GM23248 (cell line): ENCODE data around the gene RPS15.

Source experiments
- EZH2 ChIP-seq: fragments of 200-600 bp; sonication (generic); IDR thresholded peaks from 2 replicates; pipeline ENCODE4 v1.6.1; 2018; ENCODE audit warnings: antibody characterized with exemption, mild to moderate bottlenecking; ENCODE audit not compliant: insufficient read depth, poor library complexity, severe bottlenecking
- EZH2phosphoT487 ChIP-seq: fragments of 200-600 bp; sonication (generic); IDR thresholded peaks from 2 replicates; pipeline ENCODE4 v1.6.1; 2018; ENCODE audit warnings: antibody characterized with exemption, moderate library complexity, mild to moderate bottlenecking, low read depth; ENCODE audit not compliant: insufficient read depth

GRCh38 chr19:1399079-1399478, 39.1 kb upstream of the RPS15 start:
- TF ChIP-seq EZH2phosphoT487 (no peak), EZH2 (no peak)
